Activated effector memory CD4-positive, alpha-beta T cell treated with Interleukin-2 at 50 U/mL for 16 hours (primary cell): Measurements from ENCODE around the gene SLCO4A1.
"Not testable (repeated sequence)": the region's sequence is repeated elsewhere in the genome, so short reads cannot be mapped to it uniquely, and the experiment has no call there.

ENCODE experiments used
- DNase-seq: peaks from one replicate; pipeline ENCODE4 v3.0.0-alpha.2; 2020

SLCO4A1 gene

GRCh38 chr20:62666736-62667529 is 24.6 kb downstream of the SLCO4A1 start:
- DNase-seq, result no peak

- DNase-seq, result no peak
These were observed 25.5 kb downstream of the SLCO4A1 start for GRCh38 chr20:62667530-62668440.

GRCh38 chr20:62668441-62669027 is 26.2 kb downstream of the SLCO4A1 start:
- peak; percentile 27 for DNase-seq

GRCh38 chr20:62669249-62669648 is 26.9 kb downstream of the SLCO4A1 start:
- no peak for DNase-seq

- DNase-seq, result no peak
These were observed 27.9 kb downstream of the SLCO4A1 start for GRCh38 chr20:62670156-62670555.

GRCh38 chr20:62670998-62671397 is 28.7 kb downstream of the SLCO4A1 start:
- no peak for DNase-seq

GRCh38 chr20:62671765-62672164 is 29.5 kb downstream of the SLCO4A1 start:
- no peak for DNase-seq

GRCh38 chr20:62674370-62674769 is 32.1 kb downstream of the SLCO4A1 start:
- DNase-seq, result no peak

GRCh38 chr20:62675156-62675876 is 33.0 kb downstream of the SLCO4A1 start:
- no peak for DNase-seq

GRCh38 chr20:62675877-62676260 is 33.6 kb downstream of the SLCO4A1 start:
- no peak for DNase-seq

- no peak for DNase-seq
These were observed 34.7 kb downstream of the SLCO4A1 start for GRCh38 chr20:62676976-62677375.

GRCh38 chr20:62677678-62678077 is 35.4 kb downstream of the SLCO4A1 start:
- no peak for DNase-seq

GRCh38 chr20:62678553-62678952 is 36.2 kb downstream of the SLCO4A1 start:
- DNase-seq, result no peak

- DNase-seq, result no peak
These were observed 37.8 kb downstream of the SLCO4A1 start for GRCh38 chr20:62679978-62680589.

GRCh38 chr20:62682912-62683517 is 40.7 kb downstream of the SLCO4A1 start:
- no peak for DNase-seq

- DNase-seq, result not testable (repeated sequence)
These were observed 41.5 kb downstream of the SLCO4A1 start for GRCh38 chr20:62683660-62684322.

GRCh38 chr20:62684981-62685380 is 42.7 kb downstream of the SLCO4A1 start:
- no peak for DNase-seq

GRCh38 chr20:62685781-62686555 is 43.7 kb downstream of the SLCO4A1 start:
- no peak for DNase-seq

GRCh38 chr20:62686869-62687830 is 44.8 kb downstream of the SLCO4A1 start:
- DNase-seq, result no peak
